Activated T-cell treated with anti-CD3 and anti-CD28 coated beads for 24 hours (primary cell): ENCODE measurements around the gene RASA4B.

Experiments used
- DNase-seq: peaks from one replicate; pipeline ENCODE4 v3.0.0-alpha.2; 2020; ENCODE audit warnings: low read depth

The RASA4B gene

DNA sequence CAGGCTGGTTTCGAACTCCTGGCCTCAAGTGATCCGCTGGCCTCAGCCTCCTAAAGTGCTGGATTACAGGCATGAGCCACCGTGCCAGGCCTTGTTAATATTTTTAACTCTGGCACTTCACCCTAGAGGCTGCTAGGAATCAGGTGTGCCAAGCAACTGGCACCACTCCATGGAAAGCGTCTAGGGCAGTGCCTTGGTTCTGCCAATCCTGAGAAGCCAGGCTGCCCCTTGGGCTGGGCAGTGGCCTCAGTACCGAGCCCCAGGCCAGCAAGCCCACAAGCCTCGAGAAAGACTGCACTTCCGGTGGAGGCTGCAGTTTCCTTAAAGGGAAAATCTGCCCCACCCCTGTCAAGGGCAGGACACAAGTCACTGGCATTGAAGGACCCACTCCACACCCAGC, 64.3 kb downstream of the RASA4B start:
- DNase-seq = no peak

DNA sequence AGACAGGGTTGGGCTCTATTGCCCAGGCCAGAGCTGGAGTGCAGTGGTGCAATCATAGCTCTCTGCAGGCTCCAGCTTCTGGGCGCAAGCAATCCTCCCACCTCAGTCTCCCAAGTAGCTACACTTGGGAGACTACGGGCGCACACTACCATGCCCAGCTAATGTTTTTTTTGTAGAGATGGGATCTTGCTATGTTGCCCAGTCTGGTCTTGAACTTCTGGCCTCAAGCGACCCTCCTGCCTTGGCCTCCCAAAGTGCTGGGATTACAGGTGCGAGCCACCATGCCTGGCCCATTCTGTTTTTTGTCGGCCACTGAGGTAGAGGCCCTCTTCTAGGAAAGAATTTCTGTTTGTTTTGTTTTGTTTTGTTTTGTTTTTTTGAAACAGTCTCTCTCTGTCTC, 65.1 kb downstream of the RASA4B start:
- DNase-seq = no peak

DNA sequence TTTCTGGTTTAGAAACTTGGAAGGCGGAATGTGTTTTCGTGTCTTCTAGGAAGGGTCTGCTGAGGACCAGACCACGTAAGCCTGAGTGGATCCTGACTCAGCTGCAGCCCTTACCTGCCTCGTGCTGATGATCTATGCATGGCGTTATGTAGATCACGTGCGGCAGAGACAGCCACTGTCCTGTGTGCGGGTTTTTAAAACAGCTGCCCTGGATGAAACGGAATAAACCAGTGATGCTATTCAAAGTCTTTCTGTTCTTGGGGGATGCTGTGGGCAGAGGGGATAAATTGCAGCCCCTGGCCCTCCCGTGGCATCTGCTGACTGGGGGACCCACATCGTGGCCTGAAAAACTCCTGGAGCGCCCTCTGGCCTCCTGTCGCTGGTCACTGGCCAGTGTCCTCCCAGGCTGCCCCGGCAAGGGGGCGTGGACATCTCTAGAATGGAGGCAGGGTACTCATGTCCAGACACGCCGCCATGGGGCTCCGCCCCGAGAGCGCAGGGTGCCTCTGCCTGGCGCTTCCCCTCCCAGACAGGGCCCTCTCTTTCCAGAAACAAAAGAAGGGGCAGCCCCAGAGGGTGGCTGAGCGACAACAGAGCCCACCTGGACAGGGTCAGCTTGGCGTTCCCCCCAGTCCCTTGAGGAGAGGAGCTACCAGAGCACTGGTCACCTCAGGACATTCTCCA, 66.1 kb downstream of the RASA4B start:
- DNase-seq = no peak

DNA sequence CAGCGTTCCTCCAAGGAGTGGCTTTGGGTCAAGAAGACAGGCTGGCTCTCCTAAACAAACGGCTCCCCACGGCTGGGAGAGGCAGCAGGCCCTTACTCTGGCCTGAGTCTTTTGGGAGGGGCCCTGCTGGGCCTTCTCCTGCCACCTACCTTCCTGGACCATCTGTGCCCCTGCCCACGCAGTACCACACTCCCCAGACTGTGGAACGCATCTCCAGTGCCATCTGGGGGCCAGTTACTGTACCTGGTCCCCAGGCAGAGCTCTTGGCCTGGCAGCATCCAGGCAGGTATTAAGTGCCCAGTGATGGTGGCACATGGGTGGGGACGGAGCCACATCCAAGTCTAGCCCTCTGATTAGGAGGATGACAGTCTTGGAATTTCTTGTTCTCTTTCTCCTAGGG, 67.3 kb downstream of the RASA4B start:
- DNase-seq = peak; percentile 44

DNA sequence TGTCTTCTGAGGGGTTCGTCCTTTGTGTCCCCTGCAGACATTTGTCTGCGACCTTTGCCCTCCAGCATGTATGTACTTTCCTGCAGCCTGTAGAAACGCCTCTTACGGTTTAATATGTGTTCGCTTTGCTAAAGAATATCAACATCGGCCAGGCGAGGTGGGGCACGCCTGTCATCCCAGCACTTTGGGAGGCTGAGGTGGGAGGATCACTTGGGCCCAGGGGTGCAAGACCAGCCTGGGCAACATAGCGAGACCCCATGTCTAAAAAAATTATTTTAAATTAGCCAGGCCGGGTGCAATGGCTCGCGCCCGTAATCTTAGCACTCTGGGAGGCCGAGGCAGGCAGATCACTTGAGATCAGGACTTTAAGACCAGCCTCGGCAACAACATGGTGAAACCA, 68.4 kb downstream of the RASA4B start:
- DNase-seq = no peak

DNA sequence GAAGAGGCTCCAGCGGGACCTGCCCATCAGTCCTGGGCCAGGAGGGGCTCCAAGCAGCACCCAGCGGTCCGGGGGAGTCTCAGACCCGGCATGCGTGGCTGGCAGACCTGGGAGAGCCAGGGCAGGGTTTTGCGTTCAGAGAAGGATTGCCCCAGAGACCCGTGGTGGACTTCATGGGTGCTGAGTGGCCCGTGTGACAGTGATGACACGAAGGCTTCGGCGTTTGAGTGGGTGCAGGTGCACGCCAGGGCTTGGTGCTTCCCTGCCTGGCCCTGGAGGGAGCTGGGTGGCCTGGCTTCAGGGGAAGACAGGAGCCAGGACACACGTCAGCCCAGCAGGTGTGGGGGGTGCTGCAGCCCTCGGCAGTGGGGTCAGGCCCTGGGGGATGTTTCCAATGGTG, 70.3 kb downstream of the RASA4B start:
- no peak for DNase-seq

DNA sequence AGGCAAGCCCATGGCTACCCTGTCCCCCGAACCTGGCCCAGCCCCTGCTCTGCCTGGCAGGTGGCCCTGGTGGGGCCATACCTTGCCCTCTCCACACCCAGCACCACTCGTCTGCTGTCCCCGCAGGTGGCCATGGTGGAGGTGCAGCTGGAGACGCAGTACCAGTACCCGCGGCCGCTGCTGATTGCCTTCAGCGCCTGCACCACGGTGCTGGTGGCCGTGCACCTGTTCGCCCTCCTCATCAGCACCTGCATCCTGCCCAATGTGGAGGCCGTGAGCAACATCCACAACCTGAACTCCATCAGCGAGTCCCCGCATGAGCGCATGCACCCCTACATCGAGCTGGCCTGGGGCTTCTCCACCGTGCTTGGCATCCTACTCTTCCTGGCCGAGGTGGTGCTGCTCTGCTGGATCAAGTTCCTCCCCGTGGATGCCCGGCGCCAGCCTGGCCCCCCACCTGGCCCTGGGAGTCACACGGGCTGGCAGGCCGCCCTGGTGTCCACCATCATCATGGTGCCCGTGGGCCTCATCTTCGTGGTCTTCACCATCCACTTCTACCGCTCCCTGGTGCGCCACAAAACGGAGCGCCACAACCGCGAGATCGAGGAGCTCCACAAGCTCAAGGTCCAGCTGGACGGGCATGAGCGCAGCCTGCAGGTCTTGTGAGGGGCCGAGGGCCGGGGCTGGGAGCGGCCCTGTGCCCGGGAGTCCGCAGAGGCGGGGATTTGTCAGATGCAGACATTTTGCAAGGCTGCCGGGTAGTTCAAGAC, 71.0 kb downstream of the RASA4B start:
- DNase-seq = no peak

DNA sequence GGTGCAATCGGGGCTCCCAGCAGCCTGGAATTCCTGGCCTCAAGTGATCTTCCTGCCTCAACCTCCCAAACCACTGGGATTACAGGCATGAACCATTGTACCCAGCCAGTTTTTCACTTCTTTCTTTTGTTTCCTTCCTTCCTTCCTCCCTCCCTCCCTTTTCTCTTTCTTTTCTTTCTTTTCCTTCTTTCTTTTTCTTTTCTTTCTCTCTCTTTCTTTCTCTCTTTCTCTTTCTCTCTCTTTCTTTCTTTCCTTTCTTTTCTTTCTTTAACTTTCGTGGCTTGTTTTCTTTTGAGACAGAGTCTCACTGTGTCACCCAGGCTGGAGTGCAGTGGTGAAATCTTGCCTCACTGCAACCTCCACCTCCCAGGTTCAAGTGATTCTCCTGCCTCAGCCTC, 71.9 kb downstream of the RASA4B start:
- no peak for DNase-seq

DNA sequence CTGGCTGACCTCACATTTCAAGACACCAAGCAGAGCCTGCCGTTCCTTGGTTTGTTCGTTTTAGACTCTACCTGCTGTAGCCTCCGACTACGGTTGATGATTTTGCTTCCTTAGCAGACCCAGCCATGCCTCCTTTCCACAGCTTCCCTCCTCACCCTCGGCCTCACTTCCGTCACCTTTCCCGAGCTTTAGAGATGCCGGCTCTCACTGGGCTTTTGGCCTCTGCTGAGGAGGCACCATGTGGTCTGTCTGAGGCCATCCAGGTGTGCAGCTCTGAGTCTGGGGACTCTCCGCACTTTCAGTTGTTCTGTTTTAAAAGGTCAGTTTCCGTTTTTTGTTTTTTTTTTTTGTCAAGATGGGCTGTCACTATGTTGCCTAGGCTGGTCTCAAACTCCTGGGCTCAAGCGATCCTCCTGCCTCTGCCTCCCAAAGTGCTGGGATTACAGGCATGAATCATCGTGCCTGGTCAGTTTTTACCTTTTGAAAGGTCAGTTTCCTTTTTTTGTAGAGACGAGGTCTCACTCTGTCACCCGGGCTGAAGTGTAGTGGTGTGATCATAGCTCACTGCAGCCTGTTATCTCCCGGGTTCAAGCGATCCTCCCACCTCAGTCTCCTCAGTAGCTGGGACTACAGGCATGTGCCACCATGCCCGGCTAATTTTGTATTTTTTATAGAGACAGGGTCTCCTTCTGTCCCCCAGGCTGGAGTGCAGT, 72.5 kb downstream of the RASA4B start:
- DNase-seq = no peak

DNA sequence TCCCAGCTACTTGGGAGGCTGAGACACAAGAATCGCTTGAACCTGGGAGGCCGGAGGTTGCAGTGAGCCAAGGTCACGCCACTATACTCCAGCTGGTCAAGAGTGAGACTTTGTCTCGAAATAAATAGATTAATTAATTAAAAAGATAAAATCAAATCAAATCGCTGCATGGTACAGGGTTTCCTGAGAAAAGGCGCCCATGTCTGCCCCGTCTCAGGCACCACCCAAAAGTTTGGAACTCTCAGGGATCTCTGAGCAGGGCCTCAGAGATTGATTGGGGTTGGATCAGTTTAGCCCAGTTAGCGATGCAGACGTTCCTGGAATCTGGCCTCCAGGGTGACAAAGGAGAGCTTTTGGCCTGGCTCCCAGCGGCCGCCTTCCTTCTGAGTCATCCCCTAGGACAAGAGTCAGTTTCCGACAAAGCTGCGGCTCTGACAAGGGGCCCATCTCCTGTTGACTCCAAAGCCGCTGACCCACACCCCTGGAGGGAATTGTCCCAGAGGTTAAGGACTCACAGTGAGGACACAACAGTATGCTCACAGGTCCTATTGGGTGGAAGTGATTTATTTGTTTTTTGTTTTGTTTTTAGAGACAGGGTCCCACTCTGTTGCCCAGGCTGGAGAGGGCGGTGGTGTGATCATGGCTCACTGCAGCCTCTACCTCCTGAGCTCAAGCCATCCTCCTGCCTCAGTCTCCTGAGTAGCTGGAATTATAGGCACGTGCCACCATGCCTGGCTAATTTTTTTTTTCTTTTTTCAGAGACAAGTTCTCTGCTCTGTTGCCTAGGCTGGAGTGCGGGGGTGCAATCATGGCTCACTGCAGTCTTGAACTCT, 77.4 kb downstream of the RASA4B start:
- DNase-seq = no peak

DNA sequence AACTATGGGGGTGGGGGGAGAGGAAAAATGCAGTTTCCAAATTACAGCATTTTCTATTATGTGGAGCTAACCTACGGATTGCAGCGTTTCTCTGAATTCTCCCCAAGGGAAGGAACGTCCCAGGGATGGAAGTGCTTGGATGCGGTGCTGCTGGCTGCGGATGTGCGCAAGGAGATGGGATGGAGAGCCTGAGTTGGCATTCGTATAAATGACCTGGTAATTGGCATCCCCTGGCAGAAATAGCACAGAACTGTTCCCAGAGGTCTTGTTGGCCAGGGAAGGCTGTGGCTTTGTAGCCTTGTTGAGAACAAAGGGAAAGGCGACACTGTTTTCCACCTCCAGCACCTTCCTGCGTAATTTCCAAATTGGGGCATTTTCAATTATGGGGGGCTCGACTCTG, 81.5 kb downstream of the RASA4B start:
- no peak for DNase-seq

DNA sequence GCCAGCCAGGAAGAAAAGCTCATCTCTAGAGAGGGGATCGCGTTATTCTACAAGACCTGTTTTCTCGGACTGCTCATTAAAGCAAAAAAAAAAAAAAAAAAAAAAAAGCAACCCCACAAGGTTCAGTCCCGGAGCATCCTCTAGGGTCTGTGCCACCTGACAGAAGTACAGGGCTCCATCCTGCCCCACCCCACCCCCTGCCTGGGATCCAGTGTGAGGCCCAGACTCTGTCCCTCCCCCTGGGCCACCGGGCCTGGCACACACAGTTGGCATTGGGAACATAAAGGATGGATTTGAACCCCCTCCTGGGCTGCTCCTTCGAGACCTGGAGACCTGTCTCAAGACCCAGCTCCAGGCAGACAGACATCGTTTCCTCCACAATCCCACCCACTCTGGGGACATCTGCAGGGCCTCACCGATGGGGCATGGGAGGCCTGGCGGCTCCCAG, 83.5 kb downstream of the RASA4B start:
- DNase-seq = no peak

DNA sequence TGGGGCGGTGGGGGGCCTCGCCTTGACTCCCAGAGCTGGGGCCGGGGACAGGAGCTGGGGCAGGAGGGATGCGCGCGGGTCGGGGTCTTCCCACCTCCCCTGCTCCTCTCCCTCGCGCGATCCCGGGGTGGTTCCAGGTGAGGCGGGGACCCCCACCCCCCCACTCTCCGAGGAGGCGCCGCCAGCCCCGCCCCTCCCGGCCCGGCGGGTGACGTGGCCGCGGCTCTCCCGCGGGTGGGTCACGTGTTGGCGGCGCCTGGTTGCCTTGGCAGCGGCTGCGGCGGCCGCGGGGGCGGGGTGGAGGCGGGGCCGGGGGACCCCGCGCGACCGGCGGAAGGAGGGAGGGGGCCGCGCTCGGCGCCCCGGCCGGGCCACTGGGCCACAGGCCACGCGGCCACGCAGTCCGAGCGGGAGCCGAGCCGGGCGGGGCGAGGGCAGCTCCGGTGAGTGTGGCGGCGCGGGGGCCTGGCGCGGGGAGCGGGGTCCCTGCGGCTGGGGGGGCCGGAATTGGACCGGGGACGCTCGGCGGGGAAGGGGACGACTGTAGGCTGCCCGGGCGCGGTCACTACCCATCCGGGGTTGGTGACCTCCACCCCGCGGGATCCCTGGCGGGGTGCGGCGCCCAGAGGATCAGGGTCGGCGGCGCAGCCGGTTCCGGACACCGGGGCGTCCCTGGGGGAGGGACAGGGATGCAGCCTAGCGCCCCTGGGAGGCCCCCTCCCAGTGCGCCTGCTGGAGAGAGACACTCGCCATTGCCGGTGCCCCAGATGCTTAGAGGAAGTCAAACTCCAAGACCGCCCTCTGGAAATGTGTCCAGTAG, 84.1 kb downstream of the RASA4B start, which contains the start of gene ORAI2:
Gene ORAI2, plus strand, starts transcription at position 357 of the 820 bp plus-strand sequence. CDS start 5,382 bp downstream, outside the sequence.
- peak; percentile 81 for DNase-seq
